Adrenal gland (tissue), 5 donors: ENCODE results near the gene OR2T3.
"Not testable (repeated sequence)": the region's sequence is repeated elsewhere in the genome, so short reads cannot be mapped to it uniquely, and the experiment has no call there.

Experiments used
- POLR2A ChIP-seq, 2 donors: fragments of 450-650 bp; IDR thresholded peaks; one replicate each; pipeline ENCODE4 v1.6.1; 2017; ENCODE audit warnings: antibody characterized with exemption in 2 of 2, mild to moderate bottlenecking in 2 of 2, moderate library complexity in 1 of 2
- TF ChIP-seq, protein P1 (sequence below), 6 experiments: fragments of 450-650 bp in 4 of 6; fragments of 200-600 bp in 2 of 6; sonication (generic) in 1 of 6; IDR thresholded peaks; 1 replicate in 5 of 6; 2 replicates in 1 of 6; pipeline versions ENCODE4 v1.5.1 to v1.8.0; 2016 to 2021; ENCODE audit warnings: antibody characterized with exemption in 6 of 6, mild to moderate bottlenecking in 2 of 6, moderate library complexity in 1 of 6
- donor health status: DM: no; HTN: no; CAD: no.

DNA sequence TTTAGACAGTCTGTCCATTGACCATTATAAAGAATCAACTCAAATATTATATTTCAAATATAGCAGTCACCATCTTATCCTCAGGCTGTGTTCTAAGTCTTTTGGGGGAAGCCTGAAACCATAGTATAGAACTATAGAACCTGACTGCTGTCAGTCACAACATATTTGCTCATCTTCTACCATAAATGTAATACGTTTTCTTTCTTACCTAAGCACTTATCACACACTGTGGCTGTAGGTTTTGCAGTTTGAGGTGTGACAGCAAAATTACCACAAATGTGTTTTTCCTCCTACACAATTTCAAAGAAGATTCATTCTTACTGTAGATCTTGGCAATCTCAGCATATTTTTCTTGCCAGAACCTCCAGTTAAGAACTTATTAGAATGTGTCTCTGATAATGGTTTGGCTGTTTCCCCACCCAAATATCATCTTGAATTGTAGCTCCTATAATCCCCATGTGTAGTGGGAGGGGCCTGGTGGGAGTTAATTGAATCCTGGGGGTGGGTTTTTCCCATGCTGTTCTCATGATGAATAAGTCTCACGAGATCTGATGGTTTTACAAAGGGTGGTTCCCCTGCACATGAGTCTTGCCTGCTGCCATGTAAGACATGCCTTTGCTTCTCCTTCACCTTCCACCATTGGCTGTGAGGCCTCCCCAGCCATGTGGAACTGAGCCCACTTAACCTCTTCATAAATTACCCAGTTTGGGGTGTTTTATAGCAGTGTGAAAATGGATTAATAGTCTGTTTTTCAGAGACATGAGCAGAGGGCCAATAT, 30.5 kb upstream of the OR2T3 start:
- TF ChIP-seq, protein P1, sequence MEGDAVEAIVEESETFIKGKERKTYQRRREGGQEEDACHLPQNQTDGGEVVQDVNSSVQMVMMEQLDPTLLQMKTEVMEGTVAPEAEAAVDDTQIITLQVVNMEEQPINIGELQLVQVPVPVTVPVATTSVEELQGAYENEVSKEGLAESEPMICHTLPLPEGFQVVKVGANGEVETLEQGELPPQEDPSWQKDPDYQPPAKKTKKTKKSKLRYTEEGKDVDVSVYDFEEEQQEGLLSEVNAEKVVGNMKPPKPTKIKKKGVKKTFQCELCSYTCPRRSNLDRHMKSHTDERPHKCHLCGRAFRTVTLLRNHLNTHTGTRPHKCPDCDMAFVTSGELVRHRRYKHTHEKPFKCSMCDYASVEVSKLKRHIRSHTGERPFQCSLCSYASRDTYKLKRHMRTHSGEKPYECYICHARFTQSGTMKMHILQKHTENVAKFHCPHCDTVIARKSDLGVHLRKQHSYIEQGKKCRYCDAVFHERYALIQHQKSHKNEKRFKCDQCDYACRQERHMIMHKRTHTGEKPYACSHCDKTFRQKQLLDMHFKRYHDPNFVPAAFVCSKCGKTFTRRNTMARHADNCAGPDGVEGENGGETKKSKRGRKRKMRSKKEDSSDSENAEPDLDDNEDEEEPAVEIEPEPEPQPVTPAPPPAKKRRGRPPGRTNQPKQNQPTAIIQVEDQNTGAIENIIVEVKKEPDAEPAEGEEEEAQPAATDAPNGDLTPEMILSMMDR (IDR thresholded peaks at IDR 0.05): not testable (repeated sequence)
- not testable (repeated sequence) for TF ChIP-seq POLR2A (IDR thresholded peaks at IDR 0.05)
